ENCODE results near the gene MAP2K2. TPM values are rescaled to one million over a fixed set of nuclear protein-coding genes. Genes with fewer than 3 reads are reported as not detected.

Gene MAP2K2
- total RNA-seq, 1 experiment from 2014 or later, result 212 TPM

DNA sequence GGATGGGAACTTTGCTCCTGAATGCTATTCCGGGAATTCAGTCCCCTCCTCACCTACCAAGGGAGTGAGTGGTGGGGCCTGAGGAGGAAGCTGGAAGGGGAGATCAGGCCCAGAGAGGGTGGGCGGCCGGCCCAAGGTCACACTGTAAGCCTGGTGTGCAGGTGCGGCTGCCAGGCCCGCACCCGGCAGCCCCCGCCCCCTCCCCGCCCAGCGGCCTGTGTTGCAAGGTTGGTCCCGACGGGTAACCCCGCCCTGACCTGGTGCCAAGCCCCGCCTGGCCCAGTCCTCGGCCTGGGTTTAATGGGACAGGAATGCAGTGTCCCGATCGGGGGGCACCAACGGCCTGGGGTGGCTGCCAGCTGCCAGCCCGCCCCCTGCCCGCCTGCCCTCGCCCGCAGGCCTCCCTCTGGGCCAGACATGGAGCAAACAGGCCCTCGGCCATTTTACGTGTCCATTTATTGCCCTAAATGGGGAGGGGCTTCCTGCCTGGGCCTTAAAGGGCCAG lies 62.7 kb downstream of the MAP2K2 start:
- peak; percentile 82 for DNase-seq (ENCODE audit: low spot score)

DNA sequence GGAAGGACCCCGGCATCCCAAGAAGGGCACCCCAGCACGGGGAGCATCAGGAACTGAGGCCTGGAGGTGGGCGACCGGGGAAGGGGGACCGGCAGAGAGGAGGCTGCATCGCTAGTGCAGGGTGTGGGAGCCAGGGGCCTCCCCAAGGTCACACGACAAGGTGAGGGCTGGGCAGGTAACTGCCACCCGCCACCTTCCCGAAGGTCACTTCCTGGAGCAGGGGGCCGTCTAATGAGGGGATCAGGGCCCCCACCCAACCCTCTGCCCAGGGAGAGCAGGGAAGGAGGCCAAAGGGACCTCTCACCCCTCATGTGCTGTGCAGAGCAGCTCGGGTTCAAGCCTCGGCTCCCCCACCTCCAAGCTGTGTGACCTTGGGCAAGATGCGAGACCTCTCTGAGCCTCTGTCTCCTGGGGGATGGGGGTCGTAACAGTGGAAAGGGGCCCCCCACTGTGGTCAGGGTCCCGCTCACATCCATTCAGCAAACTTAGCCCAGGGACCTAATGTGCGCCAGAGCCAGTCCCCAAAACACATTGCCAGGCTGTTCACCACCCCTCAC lies 63.2 kb downstream of the MAP2K2 start:
- DNase-seq (ENCODE audit: low spot score), result no peak

DNA sequence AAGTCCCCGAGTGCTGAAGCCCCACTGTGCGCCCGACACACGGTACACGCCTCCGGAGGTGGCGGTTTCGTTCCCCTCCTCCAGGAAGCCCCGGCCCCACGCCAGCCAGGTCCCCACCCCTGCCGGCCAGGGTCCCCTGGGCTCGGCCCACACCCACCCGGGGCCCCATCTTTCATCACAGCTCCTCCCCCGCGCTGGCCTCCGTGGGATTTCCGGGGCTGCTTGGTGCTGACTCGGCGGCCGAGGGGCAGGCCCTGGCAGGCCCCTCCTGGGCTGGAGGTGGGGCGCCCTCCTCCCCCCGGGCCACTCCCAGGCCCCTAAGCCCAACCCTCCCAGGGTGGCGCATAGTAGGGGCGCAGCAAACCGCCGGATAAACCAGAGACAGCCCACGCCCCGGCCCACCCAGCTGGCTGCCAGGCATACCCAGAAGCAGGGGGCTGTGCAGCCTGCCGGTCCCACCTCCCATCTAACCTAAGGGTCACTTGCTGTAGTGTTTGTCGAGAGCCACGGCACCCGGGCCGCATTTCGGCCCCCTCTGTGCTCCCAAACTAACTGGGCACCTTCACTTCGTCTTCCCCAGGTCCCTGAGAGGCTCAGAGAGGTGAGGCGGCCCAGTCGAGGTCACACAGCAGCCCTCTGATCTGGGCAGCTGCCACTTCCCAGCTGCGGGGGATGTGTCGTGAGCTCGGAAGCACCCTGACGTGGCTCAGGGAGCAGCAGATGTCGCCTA lies 63.9 kb downstream of the MAP2K2 start:
- peak; percentile 59 for DNase-seq (ENCODE audit: low spot score)

- DNase-seq (ENCODE audit: low spot score), result peak; percentile 34
Measured at GRCh38 chr19:4059453-4059871, 64.5 kb downstream of the MAP2K2 start.

DNA sequence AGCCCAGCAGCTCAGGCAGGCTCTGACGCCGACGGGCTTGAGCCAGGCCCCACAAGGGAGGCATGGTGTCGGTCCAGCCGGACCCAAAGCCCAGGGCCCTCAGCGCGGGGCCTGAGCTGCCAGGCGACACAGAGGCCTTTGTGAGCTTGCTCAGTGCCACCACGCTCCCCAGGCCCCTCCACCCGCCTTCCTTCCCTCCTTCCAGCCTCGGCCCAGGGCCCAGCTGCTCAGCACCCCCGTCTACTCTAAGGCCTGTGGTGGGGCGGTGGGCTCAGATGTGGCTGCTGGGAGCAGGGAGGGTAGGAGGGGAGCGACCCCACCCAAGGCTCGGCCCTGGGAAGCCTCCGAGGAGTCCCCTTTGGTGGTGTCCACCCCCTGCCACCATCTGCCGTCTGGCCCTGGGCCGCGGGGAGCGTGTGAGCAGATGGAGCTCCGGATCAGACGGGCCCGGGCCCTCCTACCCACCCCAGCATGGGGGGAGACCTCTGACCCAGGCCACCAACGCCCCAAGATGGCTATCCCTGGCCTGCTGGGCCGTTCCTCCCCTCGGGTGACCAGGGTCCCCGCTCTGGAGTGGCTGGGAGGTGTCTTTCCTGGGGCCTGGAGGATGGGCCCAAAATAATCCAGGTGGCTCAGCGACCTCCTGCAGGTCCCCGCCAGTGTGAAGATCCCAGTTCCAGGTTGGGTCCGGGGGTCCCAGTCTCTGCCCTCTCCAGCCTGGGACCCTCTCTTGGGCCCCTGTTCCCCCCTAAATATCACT lies 65.0 kb downstream of the MAP2K2 start:
- DNase-seq (ENCODE audit: low spot score), result no peak

- DNase-seq (ENCODE audit: low spot score), result peak; percentile 75
Measured at GRCh38 chr19:4057931-4058692, 65.8 kb downstream of the MAP2K2 start.

- DNase-seq (ENCODE audit: low spot score), result no peak
Measured at GRCh38 chr19:4055209-4055552, 68.7 kb downstream of the MAP2K2 start.

DNA sequence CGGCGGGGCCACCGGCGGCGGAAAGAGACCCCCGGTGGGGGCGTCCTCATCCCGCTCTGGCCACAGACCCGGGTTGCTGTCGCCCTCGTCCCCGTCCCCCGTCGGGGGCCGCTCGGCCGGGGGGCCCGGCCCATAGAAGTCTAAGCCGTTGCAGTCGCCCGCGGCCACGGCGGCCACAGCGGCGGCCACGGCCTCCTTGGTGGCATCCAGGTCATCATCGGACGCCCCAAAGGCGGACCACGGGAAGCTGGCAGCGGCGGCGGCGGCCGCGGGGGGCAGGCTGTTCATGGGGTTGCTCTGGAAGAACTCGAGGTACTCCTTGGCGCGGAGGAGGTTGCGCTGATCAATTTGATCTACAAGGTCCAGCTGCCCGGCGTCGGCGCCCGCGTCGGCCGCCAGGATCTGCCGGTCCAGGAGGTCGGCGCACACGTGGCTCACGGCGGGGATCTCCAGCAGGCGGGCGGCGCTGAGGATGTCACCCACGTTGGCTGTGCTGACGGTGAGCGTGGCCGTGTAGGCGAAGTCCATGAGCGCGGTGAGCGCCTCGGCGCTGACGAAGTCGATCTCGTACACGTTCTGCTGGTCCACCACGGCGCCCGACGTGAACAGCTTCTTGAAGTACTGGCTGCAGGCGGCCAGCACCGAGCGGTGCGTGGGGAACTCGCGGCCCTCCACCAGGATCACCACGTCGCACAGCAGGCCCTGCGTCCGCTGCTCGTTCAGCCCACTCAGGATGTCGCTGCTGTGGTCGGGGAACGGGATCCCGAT lies 69.3 kb downstream of the MAP2K2 start:
- DNase-seq (ENCODE audit: low spot score), result peak; percentile 49

GRCh38 chr19:4053423-4054324 lies 70.2 kb downstream of the MAP2K2 start:
- peak; percentile 52 for DNase-seq (ENCODE audit: low spot score)

GRCh38 chr19:4052993-4053422 lies 70.9 kb downstream of the MAP2K2 start:
- DNase-seq (ENCODE audit: low spot score), result peak; percentile 66

GRCh38 chr19:4052114-4052992 lies 71.6 kb downstream of the MAP2K2 start:
- DNase-seq (ENCODE audit: low spot score), result peak; percentile 75

GRCh38 chr19:4051175-4052101 lies 72.5 kb downstream of the MAP2K2 start:
- DNase-seq (ENCODE audit: low spot score), result peak; percentile 39

DNA sequence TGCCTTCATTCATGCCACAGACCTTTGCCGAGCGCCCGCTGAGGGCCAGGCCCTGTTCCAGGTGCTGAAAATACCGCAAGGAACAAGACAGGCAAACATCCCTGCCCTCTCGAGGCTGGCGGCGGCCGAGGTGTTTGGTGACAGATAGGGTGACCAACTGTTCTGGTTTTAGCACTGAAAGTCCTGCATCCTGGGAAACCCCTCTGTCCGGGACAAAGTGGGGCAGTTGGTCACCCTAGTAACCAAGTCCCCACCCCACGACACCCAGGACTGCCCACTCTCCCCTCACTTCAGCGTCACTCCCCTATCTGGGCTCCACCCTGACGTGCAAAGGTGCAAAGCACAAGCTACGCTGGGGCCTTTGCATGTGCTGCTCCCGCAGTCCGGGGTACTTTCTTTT lies 74.5 kb downstream of the MAP2K2 start:
- no peak for DNase-seq (ENCODE audit: low spot score)

- DNase-seq (ENCODE audit: low spot score), result no peak
Measured at GRCh38 chr19:4046946-4047683, 76.8 kb downstream of the MAP2K2 start.

DNA sequence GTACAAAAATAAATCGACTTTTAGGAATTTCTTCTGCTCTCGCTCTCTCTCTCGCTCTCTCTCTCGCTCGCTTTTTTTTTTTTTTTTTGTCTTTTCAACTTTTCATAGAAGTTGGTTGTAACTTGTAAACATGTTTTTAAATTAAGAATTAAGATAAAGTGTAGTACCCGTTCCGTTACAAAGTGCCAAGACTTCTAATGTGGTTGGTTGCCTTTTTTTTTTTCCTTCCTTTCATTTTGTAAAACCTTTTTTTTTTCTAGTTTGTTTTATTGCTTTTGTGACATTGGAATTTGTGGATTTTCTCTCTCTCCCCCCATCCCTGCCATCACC lies 77.6 kb downstream of the MAP2K2 start:
- no peak for DNase-seq (ENCODE audit: low spot score)

- no peak for DNase-seq (ENCODE audit: low spot score)
Measured at GRCh38 chr19:4045597-4046361, 78.1 kb downstream of the MAP2K2 start.
